Calu3 (cell line): ENCODE measurements around the gene TRIM22. TPM values are rescaled to one million over a fixed set of nuclear protein-coding genes. Genes with fewer than 3 reads are reported as not detected.
"Not testable (repeated sequence)": the region's sequence is repeated elsewhere in the genome, so short reads cannot be mapped to it uniquely, and the experiment has no call there.

ENCODE experiments used
- BruUV-seq: library from RNA; stranded (reverse); fragments of 400-500 nt; replicated peaks from 2 replicates; lab custom pipeline; 2021; lab: Mats Ljungman, UMichigan
- CTCF ChIA-PET: fragments of 300-600 bp; sonication (Branson Sonifier 250); formaldehyde crosslinking; loops from one replicate; lab custom pipeline; 2022; ENCODE audit warnings: antibody characterized with exemption; lab: Charles Lee
- DNase-seq: peaks from one replicate; pipeline ENCODE4 v3.0.0; 2022
- H3K27ac Mint-ChIP-seq: one replicate; pipeline ENCODE4 v1.8.0; 2022; ENCODE audit warnings: mixed read lengths; ENCODE audit not compliant: unreplicated experiment
- H3K27me3 Mint-ChIP-seq: one replicate; pipeline ENCODE4 v1.8.0; 2022; ENCODE audit warnings: mixed read lengths; ENCODE audit not compliant: unreplicated experiment
- H3K36me3 Mint-ChIP-seq: one replicate; pipeline ENCODE4 v1.8.0; 2022; ENCODE audit warnings: mild to moderate bottlenecking, moderate library complexity, mixed read lengths; ENCODE audit not compliant: insufficient read depth, unreplicated experiment
- H3K4me1 Mint-ChIP-seq: one replicate; pipeline ENCODE4 v1.8.0; 2022; ENCODE audit warnings: mild to moderate bottlenecking, low read depth, mixed read lengths; ENCODE audit not compliant: unreplicated experiment
- H3K4me3 Mint-ChIP-seq: one replicate; pipeline ENCODE4 v1.8.0; 2022; ENCODE audit warnings: mild to moderate bottlenecking, low read depth, moderate library complexity, mixed read lengths; ENCODE audit not compliant: unreplicated experiment
- H3K9me3 Mint-ChIP-seq: one replicate; pipeline ENCODE4 v1.8.0; 2022; ENCODE audit warnings: low read depth, mixed read lengths; ENCODE audit not compliant: unreplicated experiment
- CTCF ChIP-seq: fragments of 200-600 bp; IDR thresholded peaks from one replicate; pipeline ENCODE4 v1.8.0; 2022; ENCODE audit warnings: antibody characterized with exemption; ENCODE audit not compliant: unreplicated experiment
- intact Hi-C: fragments of 100-400 bp; cut with micrococcal nuclease; formaldehyde crosslinking; loops from one replicate; pipeline ENCODE4 v1.10.0; 2022; ENCODE audit not compliant: unreplicated experiment
- total RNA-seq: library from RNA; stranded (reverse); gene quantifications from 2 replicates; pipeline ENCODE4 v1.2.3, GENCODE V29; 2022

Gene TRIM22
- total RNA-seq, 1 experiment from 2014 or later = 11.5 TPM

GRCh38 chr11:5712507-5712906 lies 22.9 kb downstream of the TRIM22 start:
- Mint-ChIP-seq H3K27ac (no peak overlapping the region), H3K4me1 (no peaks in the 10 kb centered on the region), H3K4me3 (no peak overlapping the region), H3K36me3 (no peaks in the 10 kb centered on the region), H3K9me3 (no peaks in the 10 kb centered on the region), H3K27me3 (peaks cover 31% of the 10 kb centered on the region)
- TF ChIP-seq CTCF = no peak
- no peak for DNase-seq
- no TSS peak for BruUV-seq
- CTCF ChIA-PET = no interaction called here
- intact Hi-C loops = loop anchor here (1.0 to 2.0 kb wide), 4 partner anchors 28 to 237 kb away; partner anchors contain the start of genes OR52N2 and TRIM5

GRCh38 chr11:5713695-5714094 lies 24.1 kb downstream of the TRIM22 start:
- H3K4me1 Mint-ChIP-seq = no peaks in the 10 kb centered on the region
- H3K9me3 Mint-ChIP-seq = no peaks in the 10 kb centered on the region
- no peak overlapping the region for H3K27ac Mint-ChIP-seq
- BruUV-seq = no TSS peak
- peaks cover 31% of the 10 kb centered on the region for H3K27me3 Mint-ChIP-seq
- intact Hi-C loops = loop anchor here (2.0 kb wide), 2 partner anchors 29 to 113 kb away; partner anchors contain the start of gene TRIM5
- no peak for DNase-seq
- H3K4me3 Mint-ChIP-seq = no peak overlapping the region
- TF ChIP-seq CTCF = no peak
- CTCF ChIA-PET = no interaction called here
- no peaks in the 10 kb centered on the region for H3K36me3 Mint-ChIP-seq

- H3K36me3 Mint-ChIP-seq, H3K4me1 Mint-ChIP-seq, CTCF ChIA-PET, H3K4me3 Mint-ChIP-seq, DNase-seq, H3K27ac Mint-ChIP-seq, intact Hi-C loops, BruUV-seq, H3K9me3 Mint-ChIP-seq: not testable (repeated sequence)
- peaks cover 27% of the 10 kb centered on the region for H3K27me3 Mint-ChIP-seq
Measured at GRCh38 chr11:5716518-5716917, 26.9 kb downstream of the TRIM22 start.

- intact Hi-C loops = no loop called here
- peaks cover 45% of the 10 kb centered on the region for H3K27me3 Mint-ChIP-seq
- H3K4me3 Mint-ChIP-seq = no peak overlapping the region
- DNase-seq = no peak
- H3K9me3 Mint-ChIP-seq = no peaks in the 10 kb centered on the region
- no peaks in the 10 kb centered on the region for H3K4me1 Mint-ChIP-seq
- CTCF ChIA-PET = no interaction called here
- H3K27ac Mint-ChIP-seq = no peak overlapping the region
- no peak for TF ChIP-seq CTCF
- H3K36me3 Mint-ChIP-seq = no peaks in the 10 kb centered on the region
- no TSS peak for BruUV-seq
Measured at GRCh38 chr11:5719703-5720495, 30.3 kb downstream of the TRIM22 start.

GRCh38 chr11:5722622-5723021 lies 33.0 kb downstream of the TRIM22 start:
- TF ChIP-seq CTCF = no peak
- Mint-ChIP-seq H3K9me3 (no peaks in the 10 kb centered on the region), H3K4me3 (no peak overlapping the region), H3K4me1 (no peaks in the 10 kb centered on the region), H3K27me3 (peaks cover 66% of the 10 kb centered on the region), H3K27ac (no peak overlapping the region), H3K36me3 (no peaks in the 10 kb centered on the region)
- BruUV-seq = no TSS peak
- intact Hi-C loops = no loop called here
- DNase-seq = no peak
- CTCF ChIA-PET = no interaction called here
